C1 segment of cervical spinal cord (tissue), 14 donors: Measurements from ENCODE around the gene SNRNP40.

Source experiments
- DNase-seq, 14 donors: peaks; one replicate each; lab custom pipeline; 2025; lab: John Stamatoyannopoulos, UW

SNRNP40 gene

GRCh38 chr1:31296486-31297276 lies at the start of gene SNRNP40, which contains the start of gene ZCCHC17:
Gene SNRNP40 (minus strand): TSS chr1:31296788. CDS start chr1:31296751, 37 bp downstream.
Gene ZCCHC17 (plus strand): TSS chr1:31297032. CDS start chr1:31310099, 13,067 bp downstream.
- peak; percentile 63 to 98 (median 92) for DNase-seq

GRCh38 chr1:31345635-31346034 lies 49.0 kb upstream of the SNRNP40 start:
- no peak for DNase-seq

GRCh38 chr1:31344503-31344902 lies 47.9 kb upstream of the SNRNP40 start:
- DNase-seq, result no peak

- DNase-seq, result no peak
Measured at GRCh38 chr1:31336687-31337467, 40.3 kb upstream of the SNRNP40 start.

GRCh38 chr1:31335007-31335406 lies 38.4 kb upstream of the SNRNP40 start:
- peak in 2 of 14 donors; percentile 16 to 72 for DNase-seq

- no peak for DNase-seq
Measured at GRCh38 chr1:31327381-31327780, 30.8 kb upstream of the SNRNP40 start.

- no peak for DNase-seq
Measured at GRCh38 chr1:31326461-31326860, 29.9 kb upstream of the SNRNP40 start.

- no peak for DNase-seq
Measured at GRCh38 chr1:31324992-31325391, 28.4 kb upstream of the SNRNP40 start.

GRCh38 chr1:31324093-31324492 lies 27.5 kb upstream of the SNRNP40 start:
- no peak for DNase-seq

- no peak for DNase-seq
Measured at GRCh38 chr1:31318146-31318545, 21.6 kb upstream of the SNRNP40 start.

- no peak for DNase-seq
Measured at GRCh38 chr1:31315902-31316301, 19.3 kb upstream of the SNRNP40 start.

GRCh38 chr1:31310198-31310597 lies 13.6 kb upstream of the SNRNP40 start:
- DNase-seq, result no peak

- no peak for DNase-seq
Measured at GRCh38 chr1:31308036-31308435, 11.4 kb upstream of the SNRNP40 start.

GRCh38 chr1:31306278-31306677 lies 9.7 kb upstream of the SNRNP40 start:
- DNase-seq, result no peak

GRCh38 chr1:31302709-31303441 lies 6.3 kb upstream of the SNRNP40 start:
- DNase-seq, result no peak

GRCh38 chr1:31300193-31300592 lies 3.6 kb upstream of the SNRNP40 start:
- DNase-seq, result no peak

- DNase-seq, result no peak
Measured at GRCh38 chr1:31299365-31299764, 2.8 kb upstream of the SNRNP40 start.

GRCh38 chr1:31297277-31298247 lies 974 bp upstream of the SNRNP40 start:
- DNase-seq, result peak in 2 of 14 donors; percentile 35 to 58

GRCh38 chr1:31295874-31296485 lies 608 bp downstream of the SNRNP40 start:
- no peak for DNase-seq

- no peak for DNase-seq
Measured at GRCh38 chr1:31289021-31289420, 7.6 kb downstream of the SNRNP40 start.
